Activated naive CD8-positive, alpha-beta T cell (primary cell): ENCODE measurements around the gene ZNF689.
"Not testable (repeated sequence)": the region's sequence is repeated elsewhere in the genome, so short reads cannot be mapped to it uniquely, and the experiment has no call there.

Experiments
- H3K27ac Mint-ChIP-seq: one replicate; pipeline ENCODE4 v1.8.0; 2021; ENCODE audit warnings: mixed read lengths
- H3K27me3 Mint-ChIP-seq: one replicate; pipeline ENCODE4 v1.8.0; 2021; ENCODE audit warnings: mixed read lengths
- H3K36me3 Mint-ChIP-seq: one replicate; pipeline ENCODE4 v1.8.0; 2021; ENCODE audit warnings: mixed read lengths
- H3K4me1 Mint-ChIP-seq: one replicate; pipeline ENCODE4 v1.8.0; 2021; ENCODE audit warnings: low read depth, mixed read lengths
- H3K4me3 Mint-ChIP-seq: one replicate; pipeline ENCODE4 v1.8.0; 2021; ENCODE audit warnings: mild to moderate bottlenecking, mixed read lengths
- H3K9me3 Mint-ChIP-seq: one replicate; pipeline ENCODE4 v1.8.0; 2021; ENCODE audit warnings: low read depth, mixed read lengths

The ZNF689 gene

DNA sequence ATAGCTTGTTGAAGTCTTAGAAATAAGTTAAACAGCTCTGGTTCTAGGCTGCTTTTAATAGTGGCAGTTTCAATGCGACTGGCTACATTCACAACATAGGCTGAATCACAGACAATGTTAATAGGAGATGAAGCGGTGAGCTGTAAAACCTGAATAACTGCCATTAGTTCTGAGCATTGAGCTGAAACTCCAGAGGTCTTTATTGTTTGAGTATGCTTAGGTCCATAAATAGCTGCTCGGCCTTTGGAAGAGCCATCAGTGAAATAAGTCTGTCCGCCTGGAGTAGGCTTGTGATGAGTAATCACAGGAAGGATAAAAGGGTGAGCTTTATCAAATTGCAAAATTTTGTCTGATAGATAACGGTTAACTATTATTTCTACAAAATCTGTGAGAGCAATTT lies 9.4 kb upstream of the ZNF689 start:
- no peaks in the 10 kb centered on the region for H3K4me1 Mint-ChIP-seq
- H3K27me3 Mint-ChIP-seq, result no peaks in the 10 kb centered on the region

GRCh38 chr16:30619202-30619601 lies 9.0 kb upstream of the ZNF689 start:
- Mint-ChIP-seq H3K27ac (no peak overlapping the region), H3K4me1 (no peaks in the 10 kb centered on the region), H3K27me3 (no peaks in the 10 kb centered on the region), H3K4me3 (no peak overlapping the region), H3K36me3 (no peaks in the 10 kb centered on the region), H3K9me3 (no peaks in the 10 kb centered on the region)

More for the DNA sequence above, 9.4 kb upstream of the ZNF689 start:
- Mint-ChIP-seq H3K4me3 (no peak overlapping the region), H3K9me3 (no peaks in the 10 kb centered on the region), H3K27ac (no peak overlapping the region), H3K36me3 (no peaks in the 10 kb centered on the region)

DNA sequence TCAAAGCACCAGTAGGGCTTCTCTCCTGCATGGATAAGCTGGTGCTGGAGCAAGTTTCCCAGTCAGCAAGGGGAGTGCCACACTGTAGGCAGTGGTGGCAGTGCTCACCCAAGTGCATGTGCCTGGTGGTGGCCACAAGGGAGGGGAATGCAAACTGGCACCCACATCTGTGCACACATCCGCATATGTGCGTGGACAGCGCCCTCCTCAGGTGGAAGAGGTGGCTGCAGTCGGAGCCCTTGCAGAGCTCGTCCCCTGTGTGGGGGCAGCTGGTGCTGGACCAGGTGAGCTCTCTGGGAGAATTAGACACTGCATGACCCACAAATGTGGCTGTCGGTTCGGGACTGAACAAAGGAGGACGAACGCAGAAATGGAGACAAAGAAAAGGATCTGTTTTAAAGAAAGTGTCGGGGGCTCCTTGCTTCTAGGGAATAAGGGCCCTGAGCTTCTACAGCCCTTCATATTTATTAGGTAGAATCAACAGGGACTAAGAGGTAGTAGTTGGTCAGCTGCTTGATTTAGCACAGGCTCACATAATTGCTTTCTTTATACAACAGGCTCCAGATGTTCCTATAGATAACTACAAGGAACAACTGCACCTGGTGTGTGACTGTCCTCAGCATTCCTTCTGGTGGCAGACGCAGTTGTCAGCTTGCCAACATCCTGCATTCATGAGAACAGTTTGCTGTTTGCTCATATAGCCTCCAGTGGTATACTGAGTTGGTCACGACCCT lies 5.3 kb upstream of the ZNF689 start:
- no peak overlapping the region for H3K4me3 Mint-ChIP-seq
- peaks cover 1% of the 10 kb centered on the region for H3K4me1 Mint-ChIP-seq
- H3K9me3 Mint-ChIP-seq, result no peaks in the 10 kb centered on the region
- H3K36me3 Mint-ChIP-seq, result no peaks in the 10 kb centered on the region
- no peaks in the 10 kb centered on the region for H3K27me3 Mint-ChIP-seq
- H3K27ac Mint-ChIP-seq, result peak overlapping the region; percentile 5

DNA sequence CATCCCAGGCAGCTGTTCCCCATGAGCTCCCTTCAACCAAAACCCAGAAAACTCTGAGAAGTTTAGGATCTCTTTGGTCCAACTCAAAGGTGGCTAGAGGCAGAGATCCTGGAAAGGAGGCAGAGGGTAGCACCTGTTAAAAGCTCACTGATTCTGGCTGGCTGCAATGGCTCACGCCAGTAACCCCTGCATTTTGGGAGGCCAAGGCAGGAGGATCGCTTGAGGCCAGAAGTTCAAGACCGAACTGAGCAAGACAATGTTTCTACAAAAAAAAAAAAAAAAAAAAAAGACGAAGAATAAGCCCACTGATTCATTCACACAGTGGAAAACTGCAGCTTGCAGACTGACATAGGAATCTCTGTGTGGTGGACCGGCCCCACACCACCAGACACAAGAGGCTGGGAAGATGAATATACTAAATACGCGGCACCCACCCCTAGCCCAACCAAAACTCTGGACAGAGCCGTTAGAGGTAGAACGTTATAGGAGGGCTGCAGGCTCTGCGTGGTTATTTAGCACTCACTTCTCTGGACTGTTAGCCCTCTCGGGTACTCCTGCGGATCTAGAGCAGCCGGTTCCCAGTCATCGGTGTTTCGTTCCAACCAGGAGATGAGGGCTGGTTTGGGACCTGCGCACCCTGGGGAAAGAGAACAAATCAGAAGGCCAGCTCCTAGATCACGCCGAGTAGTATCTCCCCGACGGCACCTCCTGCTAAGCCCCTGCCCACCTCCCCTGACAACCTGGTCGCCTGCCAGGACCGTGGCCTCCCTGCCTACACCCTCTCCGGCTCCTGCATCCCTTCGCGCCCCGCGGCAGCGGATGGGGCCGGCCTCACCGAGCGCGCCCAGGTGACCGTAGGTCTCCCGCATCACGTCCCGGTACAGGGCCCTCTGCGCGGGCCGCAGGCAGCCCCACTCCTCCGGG lies 925 bp downstream of the ZNF689 start:
- Mint-ChIP-seq H3K4me3 (peak overlapping the region; percentile 95), H3K36me3 (no peaks in the 10 kb centered on the region), H3K4me1 (peaks cover 17% of the 10 kb centered on the region), H3K27me3 (no peaks in the 10 kb centered on the region), H3K27ac (peak overlapping the region; percentile 99), H3K9me3 (no peaks in the 10 kb centered on the region)

GRCh38 chr16:30606004-30606403 lies 4.2 kb downstream of the ZNF689 start:
- Mint-ChIP-seq H3K27me3 (no peaks in the 10 kb centered on the region), H3K4me3 (no peak overlapping the region), H3K36me3 (no peaks in the 10 kb centered on the region), H3K9me3 (no peaks in the 10 kb centered on the region), H3K4me1 (peaks cover 17% of the 10 kb centered on the region), H3K27ac (no peak overlapping the region)

DNA sequence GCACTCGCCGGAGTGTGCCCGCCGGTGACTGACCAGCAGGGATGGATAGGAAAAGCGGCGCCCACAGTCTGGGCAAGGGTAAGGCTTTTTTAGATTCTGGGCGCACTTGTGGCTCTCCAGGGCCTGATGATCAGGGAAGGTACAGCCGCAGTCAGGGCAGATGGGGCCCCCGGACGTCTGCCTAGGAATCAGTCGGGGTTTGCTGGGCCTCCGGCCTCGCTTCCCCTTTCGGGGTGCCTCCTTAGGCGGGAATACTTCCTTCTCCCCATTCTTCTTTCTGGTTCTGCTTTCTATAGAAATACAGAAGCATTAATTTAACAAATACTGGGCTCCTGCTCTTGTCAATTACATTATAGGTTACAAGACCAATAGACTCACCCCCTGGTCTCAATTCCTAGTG lies 5.0 kb downstream of the ZNF689 start:
- H3K9me3 Mint-ChIP-seq, result no peaks in the 10 kb centered on the region
- H3K27ac Mint-ChIP-seq, result no peak overlapping the region
- H3K4me1 Mint-ChIP-seq, result peaks cover 12% of the 10 kb centered on the region
- no peaks in the 10 kb centered on the region for H3K36me3 Mint-ChIP-seq
- H3K27me3 Mint-ChIP-seq, result no peaks in the 10 kb centered on the region
- no peak overlapping the region for H3K4me3 Mint-ChIP-seq

DNA sequence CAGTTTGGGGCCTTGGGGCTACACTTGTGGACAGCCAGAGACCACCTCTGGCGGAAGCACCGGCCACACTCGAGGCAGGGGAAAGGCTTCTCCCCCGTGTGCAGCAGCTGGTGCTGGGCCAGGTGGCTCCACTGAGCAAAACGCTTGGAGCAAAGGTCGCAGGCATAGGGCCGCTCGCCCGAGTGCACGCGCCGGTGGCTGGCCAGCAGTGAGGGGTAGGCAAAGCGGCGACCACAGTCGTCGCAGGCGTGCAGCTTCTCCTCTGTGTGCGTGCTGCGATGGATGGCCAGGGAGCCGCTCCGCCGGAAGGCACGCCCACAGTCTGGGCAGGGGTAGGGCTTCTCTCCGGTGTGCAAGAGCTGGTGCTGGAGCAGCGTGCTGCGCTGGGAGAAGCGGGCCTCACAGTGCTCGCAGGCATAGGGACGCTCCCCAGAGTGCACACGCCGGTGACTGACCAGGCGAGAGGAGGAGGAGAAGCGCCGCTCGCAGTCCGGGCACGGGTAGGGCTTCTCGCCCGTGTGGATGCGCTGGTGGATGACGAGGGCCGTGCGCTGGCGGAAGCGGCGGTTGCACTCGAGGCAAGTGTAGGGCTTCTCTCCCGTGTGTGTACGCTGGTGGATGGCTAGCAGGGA lies 5.8 kb downstream of the ZNF689 start:
- H3K4me1 Mint-ChIP-seq, result peaks cover 12% of the 10 kb centered on the region
- no peak overlapping the region for H3K4me3 Mint-ChIP-seq
- H3K36me3 Mint-ChIP-seq, result no peaks in the 10 kb centered on the region
- H3K27ac Mint-ChIP-seq, result no peak overlapping the region
- no peaks in the 10 kb centered on the region for H3K9me3 Mint-ChIP-seq
- H3K27me3 Mint-ChIP-seq, result no peaks in the 10 kb centered on the region

DNA sequence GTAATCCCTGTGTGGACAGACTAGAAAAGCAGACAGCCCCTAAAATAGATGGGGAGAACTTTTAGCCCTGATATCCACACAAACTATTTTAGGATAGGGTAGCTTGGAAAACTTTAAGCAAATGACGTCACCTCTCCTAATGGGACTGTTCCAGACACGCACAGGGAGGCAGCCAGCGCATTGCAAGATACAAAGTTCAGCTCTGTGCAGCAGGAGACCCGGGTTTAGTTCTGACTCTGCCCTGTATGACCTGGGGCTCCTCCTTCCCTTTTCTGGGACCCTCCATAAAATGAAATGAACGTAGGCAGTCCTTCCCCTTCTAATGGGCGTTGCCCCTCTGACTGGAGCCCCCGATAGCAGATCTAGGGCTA lies 6.3 kb downstream of the ZNF689 start:
- no peaks in the 10 kb centered on the region for H3K36me3 Mint-ChIP-seq
- H3K27ac Mint-ChIP-seq, result peak overlapping the region; percentile 22
- peaks cover 9% of the 10 kb centered on the region for H3K4me1 Mint-ChIP-seq
- no peaks in the 10 kb centered on the region for H3K27me3 Mint-ChIP-seq
- no peaks in the 10 kb centered on the region for H3K9me3 Mint-ChIP-seq
- no peak overlapping the region for H3K4me3 Mint-ChIP-seq

DNA sequence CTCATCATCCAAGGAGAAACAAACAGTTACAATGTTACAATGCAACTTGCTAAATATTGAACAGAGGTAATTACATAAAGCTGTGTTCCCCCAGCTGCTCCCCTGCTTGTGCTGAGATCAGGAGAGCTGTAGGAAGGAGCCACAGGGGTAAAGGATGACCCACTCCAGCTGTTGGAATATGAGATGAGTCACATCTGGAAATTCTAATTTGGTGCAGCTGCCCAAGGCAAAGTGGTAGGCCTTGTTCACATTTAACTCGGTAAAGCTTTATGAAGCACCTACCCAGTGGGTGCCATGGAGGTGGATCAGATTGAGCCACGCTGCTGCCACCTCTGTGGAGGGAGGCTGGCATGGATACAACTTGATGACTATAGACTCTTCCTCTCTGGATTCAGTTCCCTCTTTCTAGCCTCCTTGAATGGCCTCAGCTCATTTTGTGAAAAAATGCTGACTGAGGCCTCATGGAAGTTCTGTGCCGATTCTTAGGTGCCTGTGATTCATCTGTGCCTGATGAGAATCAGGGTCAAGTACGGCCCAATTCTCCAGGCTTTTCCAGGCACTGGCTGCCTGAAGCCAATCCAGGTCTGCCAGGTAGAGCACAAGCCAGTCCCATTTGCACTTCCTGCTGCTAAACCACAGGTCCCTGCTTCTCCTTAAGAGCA lies 7.4 kb downstream of the ZNF689 start:
- peak overlapping the region; percentile 22 for H3K27ac Mint-ChIP-seq
- H3K4me3 Mint-ChIP-seq, result no peak overlapping the region
- H3K27me3 Mint-ChIP-seq, result no peaks in the 10 kb centered on the region
- H3K9me3 Mint-ChIP-seq, result no peaks in the 10 kb centered on the region
- H3K4me1 Mint-ChIP-seq, result peaks cover 6% of the 10 kb centered on the region
- H3K36me3 Mint-ChIP-seq, result no peaks in the 10 kb centered on the region

DNA sequence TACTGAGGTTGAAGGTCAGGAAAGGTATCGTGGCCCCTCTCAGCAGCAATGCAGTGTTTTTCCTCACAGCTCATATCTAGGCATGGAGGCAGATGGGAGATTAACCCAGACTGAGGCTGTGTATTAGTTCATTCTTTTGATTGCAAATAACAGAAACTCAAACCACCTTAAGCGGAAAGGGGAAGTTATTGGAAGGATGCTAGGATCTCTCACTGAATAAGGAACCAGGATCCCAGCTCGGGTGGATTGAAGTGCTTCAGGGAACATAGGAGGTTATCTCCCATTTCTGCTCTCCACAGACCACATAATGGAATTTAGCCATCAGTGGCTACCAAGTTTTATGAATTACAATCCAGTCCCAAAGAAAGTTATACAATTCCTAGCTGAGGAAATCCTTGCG lies 8.2 kb downstream of the ZNF689 start:
- Mint-ChIP-seq H3K27ac (peak overlapping the region; percentile 54), H3K36me3 (no peaks in the 10 kb centered on the region), H3K9me3 (no peaks in the 10 kb centered on the region), H3K27me3 (no peaks in the 10 kb centered on the region), H3K4me3 (no peak overlapping the region), H3K4me1 (peaks cover 4% of the 10 kb centered on the region)

DNA sequence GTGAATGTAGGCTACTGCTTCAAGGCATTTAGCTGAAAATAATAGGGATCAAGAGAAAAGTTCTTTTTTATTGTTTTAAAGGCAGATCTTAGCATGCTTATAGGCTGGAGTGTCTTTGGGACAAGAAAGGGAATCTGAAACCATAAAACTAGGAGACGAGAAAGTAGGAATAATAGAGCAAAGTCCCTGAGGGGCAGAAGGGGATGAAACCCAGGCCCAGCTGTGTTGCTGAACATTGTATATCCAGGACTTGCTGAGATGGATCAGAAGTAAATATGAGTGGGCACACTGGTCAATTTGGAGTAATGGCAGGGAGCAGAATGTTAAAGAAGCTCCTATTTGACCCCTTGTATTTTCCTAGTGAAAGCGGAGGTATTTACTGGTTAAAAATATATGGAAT lies 9.3 kb downstream of the ZNF689 start:
- Mint-ChIP-seq H3K9me3 (no peaks in the 10 kb centered on the region), H3K4me3 (no peak overlapping the region), H3K27ac (no peak overlapping the region), H3K27me3 (no peaks in the 10 kb centered on the region), H3K4me1 (peaks cover 3% of the 10 kb centered on the region), H3K36me3 (no peaks in the 10 kb centered on the region)

DNA sequence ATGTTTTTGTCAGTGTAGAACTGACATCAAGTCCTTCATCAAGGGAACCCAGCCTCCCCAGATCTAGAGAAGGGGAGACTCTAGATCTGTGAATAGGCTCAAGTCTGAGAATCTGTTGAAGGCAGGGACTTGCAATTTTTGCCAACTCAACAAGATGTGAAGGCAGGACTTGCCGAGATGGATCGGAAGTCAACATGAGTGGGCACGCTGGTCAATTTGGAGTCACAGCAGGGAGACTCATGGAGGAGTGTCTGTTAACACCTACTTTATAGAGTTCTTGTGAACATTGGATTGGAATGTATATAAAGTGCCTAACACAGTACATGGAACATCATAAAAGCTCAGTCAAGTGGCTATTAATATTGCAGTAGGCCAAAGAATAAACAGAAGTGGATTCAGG lies 10.0 kb downstream of the ZNF689 start:
- Mint-ChIP-seq H3K4me3 (no peak overlapping the region), H3K27ac (no peak overlapping the region), H3K27me3 (no peaks in the 10 kb centered on the region), H3K36me3 (no peaks in the 10 kb centered on the region), H3K9me3 (no peaks in the 10 kb centered on the region), H3K4me1 (peaks cover 3% of the 10 kb centered on the region)

DNA sequence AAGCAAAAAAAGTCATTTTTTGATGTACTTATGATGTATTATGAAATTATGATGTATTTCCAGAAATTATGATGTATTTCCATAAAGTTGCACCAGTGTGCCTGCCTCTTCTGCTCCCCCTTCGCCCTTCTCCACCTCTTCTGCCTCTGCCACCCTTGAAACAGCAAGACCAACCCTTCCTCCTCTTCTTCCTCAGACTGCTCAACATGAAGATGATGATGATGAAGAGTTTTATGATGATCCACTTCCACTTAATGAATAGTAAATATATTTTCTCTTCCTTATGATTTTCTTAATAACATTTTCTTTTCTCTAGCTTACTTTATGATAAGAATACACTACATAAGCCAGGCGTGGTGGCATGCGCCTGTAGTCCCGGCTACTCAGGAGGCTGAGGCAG lies 17.3 kb downstream of the ZNF689 start:
- H3K27ac Mint-ChIP-seq, result no peak overlapping the region
- H3K27me3 Mint-ChIP-seq, result no peaks in the 10 kb centered on the region
- no peak overlapping the region for H3K4me3 Mint-ChIP-seq
- no peaks in the 10 kb centered on the region for H3K4me1 Mint-ChIP-seq
- H3K9me3 Mint-ChIP-seq, result no peaks in the 10 kb centered on the region
- no peaks in the 10 kb centered on the region for H3K36me3 Mint-ChIP-seq

DNA sequence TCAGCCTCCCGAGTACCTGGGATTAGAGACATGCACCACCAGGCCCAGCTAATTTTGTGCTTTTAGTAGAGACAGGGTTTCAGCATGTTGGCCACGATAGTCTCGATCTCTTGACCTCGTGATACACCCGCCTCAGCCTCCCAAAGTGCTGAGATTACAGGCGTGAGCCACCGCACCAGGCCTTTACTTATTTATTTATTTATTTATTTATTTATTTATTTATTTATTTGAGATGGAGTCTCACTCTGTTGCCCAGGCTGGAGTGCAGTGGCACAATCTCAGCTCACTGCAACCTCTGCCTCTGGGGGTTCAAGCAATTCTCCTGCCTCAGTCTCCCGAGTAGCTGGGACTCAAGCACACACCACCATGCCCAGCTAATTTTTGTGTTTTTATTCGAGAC lies 19.3 kb downstream of the ZNF689 start:
- H3K9me3 Mint-ChIP-seq, H3K36me3 Mint-ChIP-seq, H3K27me3 Mint-ChIP-seq, H3K4me3 Mint-ChIP-seq, H3K27ac Mint-ChIP-seq: not testable (repeated sequence)
- peaks cover 11% of the 10 kb centered on the region for H3K4me1 Mint-ChIP-seq

- H3K4me3 Mint-ChIP-seq, H3K9me3 Mint-ChIP-seq, H3K27me3 Mint-ChIP-seq, H3K27ac Mint-ChIP-seq, H3K36me3 Mint-ChIP-seq: not testable (repeated sequence)
- peaks cover 19% of the 10 kb centered on the region for H3K4me1 Mint-ChIP-seq
Observed at GRCh38 chr16:30589582-30589981, 20.6 kb downstream of the ZNF689 start.
